ENCODE measurements around the gene HSPA12A.

The HSPA12A gene

GRCh38 chr10:116742367-116743265, at the start of gene HSPA12A:
HSPA12A (minus strand) TSS chr10:116742566; CDS start chr10:116742469, 97 bp downstream.
- H3K4me3 ChIP-seq (ENCODE audit: low read length), result no peak within 1 kb of the TSS
- H3K9me3 ChIP-seq (ENCODE audit: control insufficient read depth, insufficient read depth, low read length), result no peaks in the 10 kb centered on the region
- H3K27ac ChIP-seq (ENCODE audit: low read depth, low read length), result no peak within 1 kb of the TSS
- H3K27me3 ChIP-seq (ENCODE audit: control insufficient read depth, low read length), result no peaks in the 10 kb centered on the region
- no peaks in the 10 kb centered on the region for H3K4me1 ChIP-seq (ENCODE audit: control insufficient read depth, low read length)
- H4K20me1 ChIP-seq (ENCODE audit: control insufficient read depth, insufficient read depth, low read depth, low read length), result no peaks in the 10 kb centered on the region
- H3F3A ChIP-seq (ENCODE audit: control insufficient read depth, insufficient read depth), result no peaks in the 10 kb centered on the region
- no peak within 1 kb of the TSS for H3K4me2 ChIP-seq (ENCODE audit: low read length)
- no peaks in the 10 kb centered on the region for H3K36me3 ChIP-seq (ENCODE audit: control insufficient read depth, low read length)
- no peaks in the 10 kb centered on the region for H3K9me2 ChIP-seq (replicated peaks; ENCODE audit: control insufficient read depth, low read length)
- no peaks in the 10 kb centered on the region for H3K79me2 ChIP-seq (ENCODE audit: control insufficient read depth, low read length)
- TF ChIP-seq CTCF (IDR thresholded peaks at IDR 0.05; ENCODE audit: low read depth, low read length, poor library complexity, severe bottlenecking) (no peak), EZH2phosphoT487 (IDR thresholded peaks at IDR 0.05; ENCODE audit: borderline replicate concordance, low read length) (no peak)

- Histone ChIP-seq H3K4me3 (ENCODE audit: low read length) (no peak overlapping the region), H3K27ac (ENCODE audit: low read depth, low read length) (no peak overlapping the region), H4K20me1 (ENCODE audit: control insufficient read depth, insufficient read depth, low read depth, low read length) (no peaks in the 10 kb centered on the region), H3K4me1 (ENCODE audit: control insufficient read depth, low read length) (no peaks in the 10 kb centered on the region), H3K79me2 (ENCODE audit: control insufficient read depth, low read length) (no peaks in the 10 kb centered on the region), H3K9me3 (ENCODE audit: control insufficient read depth, insufficient read depth, low read length) (no peaks in the 10 kb centered on the region), H3K9me2 (replicated peaks; ENCODE audit: control insufficient read depth, low read length) (no peaks in the 10 kb centered on the region), H3K27me3 (ENCODE audit: control insufficient read depth, low read length) (no peaks in the 10 kb centered on the region), H3K4me2 (ENCODE audit: low read length) (no peak overlapping the region), H3F3A (ENCODE audit: control insufficient read depth, insufficient read depth) (no peaks in the 10 kb centered on the region), H3K36me3 (ENCODE audit: control insufficient read depth, low read length) (no peaks in the 10 kb centered on the region)
- no peak for TF ChIP-seq EZH2phosphoT487 (IDR thresholded peaks at IDR 0.05; ENCODE audit: borderline replicate concordance, low read length)
- TF ChIP-seq CTCF (IDR thresholded peaks at IDR 0.05; ENCODE audit: low read depth, low read length, poor library complexity, severe bottlenecking), result no peak
Measured at GRCh38 chr10:116791241-116791640, 48.9 kb upstream of the HSPA12A start.

- Histone ChIP-seq H3K4me1 (ENCODE audit: control insufficient read depth, low read length) (no peaks in the 10 kb centered on the region), H3K27me3 (ENCODE audit: control insufficient read depth, low read length) (no peaks in the 10 kb centered on the region), H3K79me2 (ENCODE audit: control insufficient read depth, low read length) (no peaks in the 10 kb centered on the region), H3K27ac (ENCODE audit: low read depth, low read length) (no peak overlapping the region), H3K9me2 (replicated peaks; ENCODE audit: control insufficient read depth, low read length) (no peaks in the 10 kb centered on the region), H3K9me3 (ENCODE audit: control insufficient read depth, insufficient read depth, low read length) (no peaks in the 10 kb centered on the region), H4K20me1 (ENCODE audit: control insufficient read depth, insufficient read depth, low read depth, low read length) (no peaks in the 10 kb centered on the region), H3K4me2 (ENCODE audit: low read length) (peak overlapping the region; percentile 20), H3K36me3 (ENCODE audit: control insufficient read depth, low read length) (no peaks in the 10 kb centered on the region), H3F3A (ENCODE audit: control insufficient read depth, insufficient read depth) (no peaks in the 10 kb centered on the region), H3K4me3 (ENCODE audit: low read length) (no peak overlapping the region)
- TF ChIP-seq CTCF (IDR thresholded peaks at IDR 0.05; ENCODE audit: low read depth, low read length, poor library complexity, severe bottlenecking), result peak; percentile 96
- no peak for TF ChIP-seq EZH2phosphoT487 (IDR thresholded peaks at IDR 0.05; ENCODE audit: borderline replicate concordance, low read length)
Measured at GRCh38 chr10:116787893-116788665, 45.7 kb upstream of the HSPA12A start.

All from DOHH2 (cell line).